OCI-LY1 (cell line): ENCODE data around the gene ITGB1BP2.
"Not testable (repeated sequence)": the region's sequence is repeated elsewhere in the genome, so short reads cannot be mapped to it uniquely, and the experiment has no call there.

ENCODE experiments used
- H2AFZ ChIP-seq: fragments of 200-600 bp; sonication (generic), shearing (Covaris generic); 2 replicates; pipeline ENCODE4 v1.6.0; 2014; ENCODE audit warnings: antibody characterized with exemption, mild to moderate bottlenecking, low read length
- H3F3A ChIP-seq: fragments of 200-600 bp; sonication (generic), shearing (Covaris generic); 2 replicates; pipeline ENCODE4 v1.6.0; 2014; ENCODE audit warnings: mild to moderate bottlenecking, antibody characterized with exemption, low read length, moderate library complexity; ENCODE audit not compliant: insufficient read depth
- H3K27ac ChIP-seq: fragments of 200-600 bp; sonication (generic); 2 replicates; pipeline ENCODE4 v1.5.1; 2014; ENCODE audit warnings: low read length, mixed run types, mild to moderate bottlenecking, low read depth; ENCODE audit not compliant: poor library complexity, severe bottlenecking
- H3K27me3 ChIP-seq: fragments of 200-600 bp; sonication (generic); 2 replicates; pipeline ENCODE4 v1.6.0; 2014; ENCODE audit warnings: antibody characterized with exemption, mild to moderate bottlenecking, low read length, moderate library complexity; ENCODE audit not compliant: insufficient read depth
- H3K36me3 ChIP-seq: fragments of 200-600 bp; sonication (generic); 2 replicates; pipeline ENCODE4 v1.6.1; 2014; ENCODE audit warnings: mild to moderate bottlenecking, antibody characterized with exemption, low read length, moderate library complexity, mixed read lengths; ENCODE audit not compliant: insufficient read depth
- H3K4me1 ChIP-seq: fragments of 200-600 bp; sonication (generic); 2 replicates; pipeline ENCODE4 v1.5.1; 2014; ENCODE audit warnings: mild to moderate bottlenecking, low read length, moderate library complexity; ENCODE audit not compliant: insufficient read depth, severe bottlenecking
- H3K4me2 ChIP-seq: fragments of 200-600 bp; sonication (generic), shearing (Covaris generic); 2 replicates; pipeline ENCODE4 v1.6.1; 2014; ENCODE audit warnings: low read length
- H3K4me3 ChIP-seq: fragments of 200-600 bp; sonication (generic); 2 replicates; pipeline ENCODE4 v1.5.1; 2014; ENCODE audit warnings: low read length, low read depth, mild to moderate bottlenecking, mixed read lengths; ENCODE audit not compliant: poor library complexity, severe bottlenecking
- H3K79me2 ChIP-seq: fragments of 200-600 bp; shearing (Covaris generic); 2 replicates; pipeline ENCODE4 v1.6.1; 2016; ENCODE audit warnings: mixed run types, low read length, mixed read lengths; ENCODE audit not compliant: insufficient read depth
- H3K9ac ChIP-seq: fragments of 200-600 bp; sonication (generic), shearing (Covaris generic); 2 replicates; pipeline ENCODE4 v1.6.1; 2014; ENCODE audit warnings: mild to moderate bottlenecking, low read length, mixed read lengths
- H3K9me2 ChIP-seq: fragments of 200-600 bp; sonication (generic), shearing (Covaris generic); 2 replicates; pipeline ENCODE4 v1.6.1; 2014; ENCODE audit warnings: low read depth, mild to moderate bottlenecking, low read length, mixed read lengths
- H3K9me3 ChIP-seq: fragments of 200-600 bp; shearing (Covaris generic); 2 replicates; pipeline ENCODE4 v1.6.1; 2014; ENCODE audit warnings: low read length, mixed read lengths
- H4K20me1 ChIP-seq: fragments of 200-600 bp; sonication (generic), shearing (Covaris generic); 2 replicates; pipeline ENCODE4 v1.6.0; 2016; ENCODE audit warnings: mild to moderate bottlenecking, low read length; ENCODE audit not compliant: insufficient read depth
- CTCF ChIP-seq: fragments of 200-600 bp; sonication (generic), shearing (Covaris generic); IDR thresholded peaks from 2 replicates; pipeline ENCODE4 v1.5.1; 2017; ENCODE audit warnings: mild to moderate bottlenecking, antibody characterized with exemption, low read length, moderate library complexity, mixed read lengths
- EZH2 ChIP-seq: fragments of 200-600 bp; sonication (generic), shearing (Covaris generic); IDR thresholded peaks from 2 replicates; pipeline ENCODE4 v1.8.0; 2017; ENCODE audit warnings: borderline replicate concordance, mixed run types, mild to moderate bottlenecking, antibody characterized with exemption, low read length, moderate library complexity, mixed read lengths

ITGB1BP2 gene

DNA sequence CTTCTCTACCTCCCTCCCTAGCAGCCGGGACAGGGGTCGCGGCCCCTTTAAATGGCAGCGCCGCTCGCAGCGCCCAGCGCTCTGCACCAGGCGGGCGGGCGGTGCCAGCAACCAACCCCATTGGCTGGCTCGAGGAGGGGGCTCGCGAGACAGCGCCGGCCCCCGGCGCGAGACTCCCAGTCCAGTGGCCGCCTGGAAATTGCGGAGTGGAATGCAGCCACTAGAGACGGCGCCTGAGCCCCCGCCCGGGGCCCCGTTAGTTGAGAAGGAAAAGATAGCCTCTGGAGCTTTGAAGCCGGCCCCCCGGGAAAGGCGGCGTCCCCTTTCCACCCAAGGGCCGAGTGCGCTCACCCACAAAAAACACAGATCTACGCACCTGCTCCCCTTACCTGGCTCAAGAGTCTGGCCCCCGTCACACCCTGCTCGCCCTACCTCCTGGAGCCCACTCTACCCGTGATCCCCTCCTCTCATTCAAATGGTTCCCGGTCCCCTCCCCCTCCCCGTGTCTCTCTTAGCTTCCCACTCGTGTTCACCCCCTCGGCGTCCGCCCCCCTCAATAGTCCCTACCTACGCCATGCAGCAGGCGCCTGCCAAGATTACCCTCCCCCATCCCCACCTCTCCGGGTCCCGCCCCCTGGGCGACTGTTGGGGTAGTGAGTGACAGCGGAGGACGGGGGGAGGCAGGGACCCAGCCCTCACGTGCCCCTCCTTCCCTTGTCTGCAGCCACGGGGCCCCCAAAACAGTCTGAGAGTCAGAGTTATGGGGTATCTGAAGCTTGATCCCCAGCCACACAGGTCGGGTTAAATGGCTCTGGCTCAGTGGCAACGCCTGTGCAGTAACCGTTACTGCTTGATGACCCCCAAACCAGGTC lies 47.2 kb upstream of the ITGB1BP2 start, which contains the start of gene ZMYM3:
ZMYM3 (minus strand) TSS at position 49 of the 872 bp plus-strand sequence. CDS start 885 bp downstream, outside the sequence.
- no peaks in the 10 kb centered on the region for H3K9me3 ChIP-seq
- H3K4me2 ChIP-seq = peak within 1 kb of the TSS; percentile 88
- peak within 1 kb of the TSS; percentile 91 for H3K9ac ChIP-seq
- no peak within 1 kb of the TSS for H2AFZ ChIP-seq
- H3K79me2 ChIP-seq = no peaks in the 10 kb centered on the region; the same call in 1 of the 2 replicates
- H3F3A ChIP-seq = no peaks in the 10 kb centered on the region
- H3K4me1 ChIP-seq = peaks cover 31% of the 10 kb centered on the region
- peak within 1 kb of the TSS; percentile 88 for H3K27ac ChIP-seq
- peak within 1 kb of the TSS; percentile 84 for H3K4me3 ChIP-seq
- no peaks in the 10 kb centered on the region for H4K20me1 ChIP-seq
- no peak for TF ChIP-seq EZH2
- no peak for TF ChIP-seq CTCF
- H3K9me2 ChIP-seq = no peaks in the 10 kb centered on the region
- H3K36me3 ChIP-seq = peaks cover 12% of the 10 kb centered on the region
- H3K27me3 ChIP-seq = no peaks in the 10 kb centered on the region

GRCh38 chrX:71256051-71256450 lies 45.5 kb upstream of the ITGB1BP2 start:
- no peaks in the 10 kb centered on the region for H3K9me3 ChIP-seq
- H2AFZ ChIP-seq = no peak overlapping the region
- no peaks in the 10 kb centered on the region; the same call in 1 of the 2 replicates for H3K79me2 ChIP-seq
- H3K27me3 ChIP-seq = no peaks in the 10 kb centered on the region
- peak overlapping the region; percentile 84 for H3K4me3 ChIP-seq
- no peaks in the 10 kb centered on the region for H4K20me1 ChIP-seq
- H3K27ac ChIP-seq = peak overlapping the region; percentile 88
- H3K9me2 ChIP-seq = no peaks in the 10 kb centered on the region
- H3K36me3 ChIP-seq = no peaks in the 10 kb centered on the region; the same call in 1 of the 2 replicates
- peaks cover 31% of the 10 kb centered on the region for H3K4me1 ChIP-seq
- no peaks in the 10 kb centered on the region for H3F3A ChIP-seq
- no peak for TF ChIP-seq CTCF
- TF ChIP-seq EZH2 = no peak
- H3K9ac ChIP-seq = peak overlapping the region; percentile 91; the same call in 1 of the 2 replicates
- H3K4me2 ChIP-seq = peak overlapping the region; percentile 88

GRCh38 chrX:71256856-71257255 lies 44.7 kb upstream of the ITGB1BP2 start:
- peaks cover 27% of the 10 kb centered on the region for H3K4me1 ChIP-seq
- H2AFZ ChIP-seq = no peak overlapping the region
- no peaks in the 10 kb centered on the region for H4K20me1 ChIP-seq
- TF ChIP-seq EZH2 (no peak), CTCF (no peak)
- no peak overlapping the region for H3K27ac ChIP-seq
- no peak overlapping the region for H3K4me3 ChIP-seq
- no peaks in the 10 kb centered on the region for H3K27me3 ChIP-seq
- H3F3A ChIP-seq = no peaks in the 10 kb centered on the region
- no peaks in the 10 kb centered on the region for H3K9me3 ChIP-seq
- H3K4me2 ChIP-seq = peak overlapping the region; percentile 88; the same call in 1 of the 2 replicates
- H3K9ac ChIP-seq = no peak overlapping the region
- H3K36me3 ChIP-seq = no peaks in the 10 kb centered on the region
- no peaks in the 10 kb centered on the region for H3K9me2 ChIP-seq
- no peaks in the 10 kb centered on the region; the same call in 1 of the 2 replicates for H3K79me2 ChIP-seq

DNA sequence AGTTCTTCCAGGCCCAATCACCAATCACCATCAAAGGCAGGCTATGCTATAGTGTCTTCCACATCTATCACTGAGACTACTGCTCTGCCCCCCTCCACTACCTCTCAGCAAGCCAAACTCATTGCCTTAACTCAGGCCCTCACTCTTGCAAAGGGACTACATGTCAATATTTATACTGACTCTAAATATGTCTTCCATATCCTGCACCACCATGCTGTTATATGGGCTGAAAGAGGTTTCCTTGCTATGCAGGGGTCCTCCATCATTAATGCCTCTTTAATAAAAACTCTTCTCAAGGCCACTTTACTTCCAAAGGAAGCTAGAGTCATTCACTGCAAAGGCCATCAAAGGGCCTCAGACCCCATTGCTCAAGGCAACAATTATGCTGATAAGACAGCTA lies 32.9 kb upstream of the ITGB1BP2 start:
- not testable (repeated sequence) for H2AFZ ChIP-seq, H3K9me2 ChIP-seq, H3K9me3 ChIP-seq, H3K27ac ChIP-seq, H3K4me2 ChIP-seq, H3K27me3 ChIP-seq, H3K79me2 ChIP-seq, H4K20me1 ChIP-seq, H3F3A ChIP-seq, H3K9ac ChIP-seq, H3K4me3 ChIP-seq, H3K4me1 ChIP-seq, H3K36me3 ChIP-seq
